ENCODE results near the gene FAM234A.

DNA sequence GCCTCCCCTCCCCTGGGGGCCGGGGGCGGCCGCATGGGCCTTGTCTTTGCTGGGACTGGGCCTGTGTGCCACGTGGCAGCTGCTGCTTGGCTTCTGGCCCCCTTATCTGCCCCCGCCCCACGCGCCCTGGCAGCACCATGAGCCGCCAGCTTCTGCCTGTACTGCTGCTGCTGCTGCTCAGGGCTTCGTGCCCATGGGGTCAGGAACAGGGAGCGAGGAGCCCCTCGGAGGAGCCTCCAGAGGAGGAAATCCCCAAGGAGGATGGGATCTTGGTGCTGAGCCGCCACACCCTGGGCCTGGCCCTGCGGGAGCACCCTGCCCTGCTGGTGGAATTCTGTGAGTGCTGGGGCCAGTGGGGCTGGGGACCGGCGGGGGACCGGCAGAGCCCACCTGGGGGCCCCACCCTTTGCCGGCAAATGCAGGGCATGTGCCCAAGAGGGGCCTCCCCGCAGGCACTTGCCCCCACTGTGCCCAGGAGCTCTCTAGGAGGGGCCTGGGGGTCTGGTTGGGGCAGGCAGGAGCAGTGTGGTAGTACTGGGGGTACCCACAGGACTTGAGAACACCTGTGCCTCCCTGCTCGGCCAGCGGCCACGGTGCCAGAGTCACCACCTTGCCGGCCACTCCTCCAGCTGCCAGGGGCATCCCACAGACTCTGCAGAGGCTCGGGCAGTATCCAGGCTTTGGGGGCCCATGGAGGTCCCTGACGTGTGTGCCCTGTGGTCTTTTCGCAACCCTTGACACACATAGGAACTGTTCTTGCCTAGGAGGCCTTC lies 48.6 kb downstream of the FAM234A start, which contains the start of gene PDIA2:
- TF ChIP-seq POLR2A (IDR thresholded peaks at IDR 0.05; ENCODE audit: low read depth, low read length): no peak
- no peak for TF ChIP-seq TAF1 (IDR thresholded peaks at IDR 0.05; ENCODE audit: borderline replicate concordance, low read depth, low read length)
